ENCODE data around the gene GNB2. TPM values are rescaled to one million over a fixed set of nuclear protein-coding genes. Genes with fewer than 3 reads are reported as not detected.
A peak's percentile ranks its signal among the peaks of the same experiment; 100 is the strongest.

GNB2 gene
- total RNA-seq, 1 experiment from 2014 or later: 174 TPM

DNA sequence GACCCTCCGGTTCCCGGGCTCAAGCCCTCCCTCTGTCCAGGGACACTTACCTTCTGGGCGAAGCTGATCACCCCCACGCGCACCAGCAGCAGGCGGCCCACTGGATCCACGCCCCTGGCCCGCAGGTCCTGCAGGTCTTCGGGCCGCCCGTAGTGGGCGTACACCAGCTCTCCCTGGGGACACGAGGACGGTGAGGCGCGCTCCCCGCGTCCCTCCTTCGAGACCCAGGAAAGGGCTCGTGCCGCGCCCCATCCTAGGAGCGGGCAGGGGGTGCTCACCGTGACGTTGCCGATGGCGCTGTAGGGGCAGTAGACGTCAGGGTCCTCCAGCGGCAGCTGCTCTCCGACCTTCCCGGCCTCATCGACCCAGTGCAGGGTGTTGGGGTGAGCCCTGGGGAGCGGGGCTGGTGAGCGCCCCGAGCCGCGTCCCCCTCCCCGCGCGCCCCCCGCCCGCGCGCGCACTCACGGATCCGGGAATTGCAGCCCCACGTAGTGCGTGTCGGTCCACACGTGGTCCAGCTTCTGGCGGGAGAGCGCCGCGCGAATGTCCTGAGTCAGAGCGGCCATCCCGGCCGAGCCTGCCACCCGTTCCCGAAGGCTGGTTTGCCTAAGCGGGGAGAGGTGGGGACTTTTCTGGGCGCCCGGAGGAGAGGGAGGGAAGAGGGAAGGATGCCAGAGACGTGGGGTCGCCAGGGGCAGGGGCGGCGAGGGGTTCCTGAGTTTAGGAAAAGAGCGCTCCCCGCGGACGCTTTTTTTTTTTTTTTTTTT, 40.4 kb upstream of the GNB2 start:
- no peak overlapping the region for H3K9ac ChIP-seq (ENCODE audit: extremely low read depth, insufficient read length, low read length)
- H3K27me3 ChIP-seq (ENCODE audit: insufficient read depth, low read length): no peaks in the 10 kb centered on the region
- Mint-ChIP-seq H3K27me3 (ENCODE audit: low read depth) (peaks cover 56% of the 10 kb centered on the region), H3K4me3 (peak overlapping the region; percentile 61 to 85), H3K4me1 (peaks cover 2 to 12% of the 10 kb centered on the region in 2 experiments; a peak in 3 of 4 replicates), H3K36me3 (ENCODE audit: insufficient read depth in 1 of 3, low read depth in 3 of 3) (peaks cover 0 to 3% (median 0%) of the 10 kb centered on the region in 3 experiments; a peak in 1 of 7 replicates), H3K9me3 (no peaks in the 10 kb centered on the region; a peak in 1 of 5 replicates), H3K27ac (no peak overlapping the region; a peak in 1 of 7 replicates)
- H4K20me1 ChIP-seq (ENCODE audit: control insufficient read depth, insufficient read depth, insufficient read length): no peaks in the 10 kb centered on the region
- H3K4ac ChIP-seq (ENCODE audit: low read depth, low read length): no peak overlapping the region
- H3K14ac ChIP-seq (ENCODE audit: insufficient read depth, low read length): peak overlapping the region; percentile 44; the same call in 1 of the 2 replicates
- peak overlapping the region; percentile 62 for H3K4me2 ChIP-seq (ENCODE audit: insufficient read depth, insufficient read length, low read length)
- H2BK20ac ChIP-seq (ENCODE audit: low read depth, low read length, poor library complexity, severe bottlenecking): no peak overlapping the region
- H3K56ac ChIP-seq (ENCODE audit: insufficient read length, low read depth, low read length): no peak overlapping the region
- WGBS (ENCODE audit: extremely low coverage, insufficient read length, low lambda C conversion rate): no CpG with 5 or more reads among the region's 72 CpGs
- no peak overlapping the region for H3K23ac ChIP-seq (ENCODE audit: insufficient read length, low read depth, low read length)
- H3K79me2 ChIP-seq (ENCODE audit: insufficient read depth, low read length): no peaks in the 10 kb centered on the region
- TF ChIP-seq, protein P1, sequence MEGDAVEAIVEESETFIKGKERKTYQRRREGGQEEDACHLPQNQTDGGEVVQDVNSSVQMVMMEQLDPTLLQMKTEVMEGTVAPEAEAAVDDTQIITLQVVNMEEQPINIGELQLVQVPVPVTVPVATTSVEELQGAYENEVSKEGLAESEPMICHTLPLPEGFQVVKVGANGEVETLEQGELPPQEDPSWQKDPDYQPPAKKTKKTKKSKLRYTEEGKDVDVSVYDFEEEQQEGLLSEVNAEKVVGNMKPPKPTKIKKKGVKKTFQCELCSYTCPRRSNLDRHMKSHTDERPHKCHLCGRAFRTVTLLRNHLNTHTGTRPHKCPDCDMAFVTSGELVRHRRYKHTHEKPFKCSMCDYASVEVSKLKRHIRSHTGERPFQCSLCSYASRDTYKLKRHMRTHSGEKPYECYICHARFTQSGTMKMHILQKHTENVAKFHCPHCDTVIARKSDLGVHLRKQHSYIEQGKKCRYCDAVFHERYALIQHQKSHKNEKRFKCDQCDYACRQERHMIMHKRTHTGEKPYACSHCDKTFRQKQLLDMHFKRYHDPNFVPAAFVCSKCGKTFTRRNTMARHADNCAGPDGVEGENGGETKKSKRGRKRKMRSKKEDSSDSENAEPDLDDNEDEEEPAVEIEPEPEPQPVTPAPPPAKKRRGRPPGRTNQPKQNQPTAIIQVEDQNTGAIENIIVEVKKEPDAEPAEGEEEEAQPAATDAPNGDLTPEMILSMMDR (conservative IDR thresholded peaks at IDR 0.05): peak; percentile 59
- H4K5ac ChIP-seq (ENCODE audit: insufficient read length, low read depth, low read length): no peak overlapping the region
- no peak overlapping the region for H4K91ac ChIP-seq (ENCODE audit: insufficient read length, low read depth, low read length)
- H3K4me1 ChIP-seq (ENCODE audit: insufficient read depth, low read length): no peaks in the 10 kb centered on the region
- no peaks in the 10 kb centered on the region for H3K9me3 ChIP-seq (ENCODE audit: control insufficient read depth, low read depth, low read length)
- H4K8ac ChIP-seq (replicated peaks; ENCODE audit: insufficient read length, low read depth, low read length): no peak overlapping the region
- no peak overlapping the region for H2AFZ ChIP-seq (ENCODE audit: low read length)
- no peak overlapping the region for H2AK5ac ChIP-seq (ENCODE audit: insufficient read length, low read length)
- no peaks in the 10 kb centered on the region for H3K79me1 ChIP-seq (ENCODE audit: insufficient read depth, low read depth, low read length, poor library complexity, severe bottlenecking)
- DNase-seq: peak; percentile 65
- H2BK5ac ChIP-seq (ENCODE audit: insufficient read length, low read length): no peak overlapping the region
- H3T11ph ChIP-seq (ENCODE audit: low read length): no peak overlapping the region
- H2BK12ac ChIP-seq (ENCODE audit: insufficient read length, low read depth, low read length): no peak overlapping the region
- peaks cover 8% of the 10 kb centered on the region for H3K23me2 ChIP-seq (ENCODE audit: insufficient read length, low read depth, low read length, poor library complexity, severe bottlenecking)
- H2BK120ac ChIP-seq (ENCODE audit: low read depth, low read length, poor library complexity, severe bottlenecking): no peak overlapping the region
- peak overlapping the region; percentile 63 for H3K18ac ChIP-seq (ENCODE audit: insufficient read length, low read depth, low read length)
- H2BK15ac ChIP-seq (ENCODE audit: low read depth, low read length): no peak overlapping the region
- H3K27ac ChIP-seq (ENCODE audit: insufficient read length, low read depth, low read length): no peak overlapping the region
